Stimulated activated CD8-positive, alpha-beta memory T cell treated with anti-CD3 and anti-CD28 coated beads, Interleukin-7, amount 100 ng/mL, for 48 hours (primary cell): ENCODE results near the gene DCP2.
"Not testable (repeated sequence)": the region's sequence is repeated elsewhere in the genome, so short reads cannot be mapped to it uniquely, and the experiment has no call there.

Experiments
- DNase-seq, 2 donors: peaks; one replicate each; pipeline ENCODE4 v3.0.0-alpha.2; 2020; ENCODE audit warnings: low read depth in 1 of 2; ENCODE audit errors: extremely low read depth in 1 of 2

The DCP2 gene

DNA sequence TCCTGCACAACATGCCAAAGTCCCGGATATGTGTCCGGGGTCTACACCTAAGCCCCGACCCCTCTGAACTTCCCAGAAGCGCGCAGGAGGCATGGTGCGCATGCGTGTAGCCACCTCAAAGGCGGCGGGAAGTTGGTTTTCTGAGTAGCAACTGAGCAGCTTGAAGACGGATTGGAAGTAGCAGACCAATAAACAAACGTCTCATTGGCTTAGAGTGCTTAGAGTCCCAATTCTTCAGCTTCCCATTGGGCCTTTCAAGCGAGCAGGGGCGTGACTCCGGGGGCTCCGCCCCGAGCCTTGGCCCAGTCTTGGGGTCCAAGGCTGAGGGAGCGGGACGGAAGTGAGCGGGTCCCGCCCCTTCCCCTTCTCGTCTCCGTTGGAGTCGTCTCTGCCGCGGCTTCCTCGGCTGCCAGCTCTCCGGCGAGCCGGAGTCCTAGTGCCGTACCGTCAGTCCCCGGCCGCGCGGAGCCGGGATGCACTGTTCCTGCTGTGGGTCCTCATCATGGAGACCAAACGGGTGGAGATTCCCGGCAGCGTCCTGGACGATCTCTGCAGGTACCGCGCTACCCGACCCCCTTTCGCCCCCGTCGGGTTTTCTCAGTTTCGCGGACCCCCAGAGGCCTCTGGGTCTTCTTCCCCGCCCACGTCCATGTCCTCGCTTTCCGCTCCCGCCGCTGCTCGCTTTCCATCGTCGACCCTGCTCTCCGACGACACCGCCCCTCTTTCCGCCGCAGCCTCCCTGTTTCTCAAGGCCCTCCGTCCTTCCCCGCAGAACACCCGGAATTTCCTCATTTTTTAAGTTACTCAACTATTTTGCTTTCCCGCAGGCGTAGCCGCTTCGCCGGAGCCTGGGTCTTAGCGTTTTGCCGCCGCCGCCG is at the start of gene DCP2:
Gene DCP2 (plus strand): TSS at position 367 of the 878 bp plus-strand sequence. CDS start 136 bp downstream, at position 503.
- DNase-seq: peak; percentile 92 to 96

DNA sequence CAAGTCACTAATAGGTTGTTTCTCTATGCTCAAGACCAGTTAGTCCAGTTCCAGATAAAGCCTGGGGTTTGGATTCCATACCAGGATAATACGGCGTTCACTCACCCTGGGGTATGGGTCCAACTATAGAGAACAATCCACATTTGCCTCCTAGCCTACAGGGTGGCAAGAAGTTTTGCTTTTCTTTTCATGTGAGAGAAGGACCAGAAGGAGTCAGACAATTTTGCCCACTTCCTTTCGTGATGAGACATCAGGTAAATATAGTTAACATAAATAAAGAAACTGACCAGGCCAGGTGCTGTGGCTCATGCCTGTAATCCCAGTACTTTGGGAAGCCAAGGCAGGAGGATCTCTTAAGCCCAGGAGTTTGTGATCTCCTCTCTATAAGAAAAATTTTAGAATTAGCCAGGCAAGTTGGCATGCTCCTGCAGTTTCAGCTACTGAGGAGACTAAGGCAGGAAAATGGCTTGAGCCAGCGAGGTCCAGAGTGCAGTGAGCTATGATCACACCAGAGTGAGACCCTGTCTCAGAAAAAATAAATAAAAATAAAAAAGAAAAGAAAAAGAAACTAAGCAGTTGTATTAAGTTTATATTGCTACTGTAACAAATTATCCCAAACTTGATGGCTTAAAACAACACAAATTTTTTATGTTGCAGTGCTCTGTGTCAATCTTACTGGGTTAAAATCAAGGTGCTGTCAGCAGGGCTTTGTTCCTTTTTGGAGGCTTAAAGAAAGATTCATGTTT is 47.1 kb upstream of the DCP2 start:
- no peak for DNase-seq

DNA sequence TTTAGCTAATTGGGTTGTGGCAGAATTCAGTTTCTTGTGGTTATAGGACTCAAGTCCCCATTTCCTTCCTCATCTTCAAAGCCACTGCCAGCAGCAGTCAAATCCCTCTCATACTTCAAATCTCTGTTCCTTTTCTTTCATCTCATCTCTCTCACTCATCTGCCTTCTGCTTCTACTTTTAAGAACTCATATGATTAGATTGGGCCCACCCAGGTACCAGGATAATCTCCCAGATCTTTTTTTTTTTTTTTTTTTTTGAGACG is 46.6 kb upstream of the DCP2 start:
- no peak for DNase-seq

DNA sequence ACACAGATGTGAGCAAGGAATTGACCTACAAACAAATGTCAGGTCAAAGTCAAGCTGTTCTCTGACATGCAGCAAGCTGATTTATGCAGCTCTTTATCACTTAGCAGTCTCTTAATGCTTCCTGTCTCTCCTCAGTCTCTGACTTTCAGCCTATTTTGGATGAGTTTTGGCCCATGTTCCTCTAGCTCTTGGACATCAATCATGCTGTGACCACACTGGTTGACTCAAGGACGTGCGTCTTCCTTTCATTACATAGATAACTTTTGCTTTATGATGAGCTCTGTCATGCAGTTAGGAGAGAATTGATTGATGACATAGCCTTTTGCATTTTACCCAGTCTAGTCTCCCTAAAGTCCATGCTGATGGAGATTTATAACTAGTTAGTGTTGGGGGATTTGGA is 45.1 kb upstream of the DCP2 start:
- no peak for DNase-seq

DNA sequence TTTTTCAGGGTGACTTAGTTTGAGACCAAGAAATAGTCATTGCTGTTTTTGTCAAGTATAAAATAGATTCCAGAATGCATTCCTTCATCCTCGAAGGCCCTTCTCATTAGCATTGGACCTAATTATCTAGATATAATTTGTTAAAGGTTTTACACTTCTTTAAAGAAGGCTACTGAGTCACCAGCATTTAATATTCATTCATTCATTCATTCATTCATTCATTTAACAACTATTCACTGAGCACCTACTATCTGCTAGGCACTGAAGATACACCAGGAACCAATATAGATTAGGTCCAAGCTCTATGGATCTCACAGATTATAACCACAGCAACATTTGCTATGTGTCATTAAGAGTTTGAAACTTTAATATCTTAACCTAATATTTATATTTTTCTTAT is 43.5 kb upstream of the DCP2 start:
- no peak for DNase-seq

DNA sequence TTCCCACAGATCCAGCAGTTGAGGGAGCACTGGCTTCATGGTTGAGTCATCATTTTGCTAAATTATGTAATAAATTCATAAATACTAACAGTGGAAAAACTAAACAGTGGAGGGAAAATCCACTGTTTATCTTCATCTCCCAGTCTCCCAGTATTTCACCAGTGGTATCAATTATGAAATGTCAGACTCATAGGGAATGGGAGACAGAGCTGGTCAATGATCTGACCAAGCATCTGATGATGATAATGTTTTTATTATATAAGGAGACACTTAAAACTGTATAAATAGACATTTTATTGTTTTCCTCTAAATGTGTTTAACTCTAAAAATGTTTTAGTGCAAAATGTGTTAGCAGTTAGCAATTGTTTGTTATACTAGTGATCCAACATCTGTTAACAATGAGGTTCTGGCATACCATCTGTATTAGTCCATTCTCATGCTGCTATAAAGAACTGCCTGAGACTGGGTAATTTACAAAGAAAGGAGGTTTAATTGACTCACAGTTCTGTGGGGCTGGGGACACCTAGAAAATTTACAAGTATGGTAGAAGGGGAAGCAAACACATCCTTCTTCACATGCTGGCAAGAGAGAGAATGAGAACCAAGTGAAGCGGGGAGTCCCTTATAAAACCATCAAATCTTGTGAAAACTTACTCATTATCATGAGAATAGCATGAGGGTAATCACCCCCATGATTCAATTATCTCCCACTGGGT is 42.8 kb upstream of the DCP2 start:
- no peak for DNase-seq

DNA sequence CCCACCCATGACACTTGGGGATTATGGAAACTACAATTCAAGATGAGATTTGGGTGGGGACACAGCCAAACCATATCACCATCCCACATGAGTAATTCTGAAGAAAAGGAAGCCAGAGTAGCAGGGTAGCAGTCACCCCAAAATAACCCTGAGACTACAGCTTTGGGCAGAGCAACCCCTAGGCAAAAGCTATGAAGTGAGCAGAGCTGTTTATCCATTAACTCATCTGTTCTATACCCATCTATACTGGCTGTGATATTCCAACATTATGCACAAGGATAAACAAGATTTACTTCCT is 42.3 kb upstream of the DCP2 start:
- DNase-seq: no peak

DNA sequence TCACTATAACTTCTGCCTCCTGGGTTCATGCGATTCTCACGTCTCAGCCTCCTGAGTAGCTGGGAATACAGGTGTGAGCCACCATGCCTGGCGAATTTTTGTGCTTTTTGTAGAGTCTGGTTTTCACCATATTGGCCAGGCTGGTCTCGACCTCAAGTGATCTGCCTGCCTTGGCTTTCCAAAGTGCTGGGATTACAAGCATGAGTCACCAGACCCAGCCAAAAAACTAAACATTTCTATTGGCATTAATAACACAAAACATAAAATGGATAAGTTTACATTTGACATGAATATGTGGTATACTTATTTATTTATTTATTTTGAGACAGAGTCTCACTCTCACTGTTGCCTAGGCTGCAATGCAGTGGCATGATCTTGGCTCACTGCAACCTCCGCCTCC is 40.9 kb upstream of the DCP2 start:
- no peak for DNase-seq

DNA sequence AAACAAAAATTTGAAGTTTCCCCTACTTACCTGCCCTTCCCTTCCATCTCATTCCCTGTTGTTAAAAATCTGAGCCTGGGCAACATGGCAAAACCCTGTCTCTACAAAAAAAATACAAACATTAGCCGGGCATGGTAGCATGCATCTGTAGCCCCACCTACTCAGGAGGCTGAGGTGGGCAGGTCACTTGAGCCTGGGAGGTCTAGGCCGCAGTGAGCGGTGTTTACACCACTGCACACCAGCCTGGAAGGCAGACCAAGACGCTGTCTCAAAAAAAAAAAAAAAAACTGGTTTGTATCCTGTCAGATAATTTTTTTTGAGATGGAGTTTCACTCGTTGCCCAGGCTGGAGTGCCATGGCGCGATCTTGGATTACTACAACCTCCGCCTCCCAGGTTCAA is 38.3 kb upstream of the DCP2 start:
- no peak for DNase-seq

DNA sequence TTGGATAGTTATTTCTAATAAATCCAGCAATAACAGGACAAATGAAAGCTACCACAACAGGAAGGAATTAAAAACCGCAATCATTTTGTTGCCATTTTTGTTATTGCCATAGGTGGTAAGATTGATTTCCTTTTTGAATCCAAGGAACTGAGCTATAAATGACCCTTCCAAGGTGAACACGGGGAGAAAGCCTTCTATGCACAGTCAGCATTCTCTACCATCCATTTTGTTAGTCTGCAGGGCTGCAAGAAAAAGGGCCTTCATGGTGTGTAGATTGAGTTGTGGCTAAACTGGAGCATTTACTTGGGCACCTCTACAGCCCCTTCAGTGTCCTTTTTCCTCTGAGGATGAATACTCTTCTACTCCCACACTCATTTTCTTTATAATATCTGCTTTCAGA is 35.9 kb upstream of the DCP2 start:
- DNase-seq: no peak

DNA sequence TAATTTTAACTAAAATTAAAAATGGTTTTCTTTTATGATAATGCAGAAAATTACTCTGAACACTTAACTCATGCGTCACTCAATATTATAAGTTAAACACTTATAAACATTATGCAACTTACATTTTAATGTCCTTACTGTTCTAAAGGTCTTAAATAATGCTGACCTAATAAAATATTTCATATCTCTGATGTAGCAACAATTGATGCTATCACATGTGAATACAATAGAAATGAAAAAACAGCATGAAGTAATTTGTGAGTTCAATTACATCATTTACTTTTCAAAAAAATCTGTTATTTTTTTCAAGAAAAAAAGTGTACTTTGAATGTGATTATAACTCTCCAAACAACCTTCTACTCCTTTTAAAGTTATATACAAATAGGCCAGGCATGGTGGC is 28.1 kb upstream of the DCP2 start:
- DNase-seq: no peak

DNA sequence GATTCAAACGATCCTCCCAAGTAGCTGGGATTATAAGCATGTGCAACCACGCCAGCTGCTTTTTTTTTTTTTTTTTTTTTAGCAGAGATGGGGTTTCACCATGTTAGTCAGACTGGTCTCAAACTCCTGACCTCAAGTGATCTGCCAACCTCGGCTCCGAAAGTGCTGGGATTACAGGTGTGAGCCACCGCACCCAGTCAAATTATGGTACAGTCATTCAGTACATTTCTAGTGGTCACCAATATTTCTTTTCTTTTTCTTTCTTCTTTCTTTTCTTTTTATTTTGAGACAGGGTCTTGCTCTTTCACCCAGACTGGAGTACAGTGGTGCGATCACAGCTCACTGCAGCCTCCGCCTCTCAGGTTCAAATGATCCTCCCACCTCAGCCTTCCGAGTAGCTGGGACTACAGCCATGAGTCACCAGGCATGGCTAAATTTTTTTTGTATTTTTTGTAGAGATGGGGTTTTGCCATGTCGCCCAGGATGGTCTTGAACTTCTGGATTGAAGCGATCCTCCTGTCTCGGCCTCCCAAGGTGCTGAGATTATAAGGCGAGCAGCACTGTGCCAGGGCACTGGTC is 25.4 kb upstream of the DCP2 start:
- peak in 1 of 2 donors; percentile 50 for DNase-seq

DNA sequence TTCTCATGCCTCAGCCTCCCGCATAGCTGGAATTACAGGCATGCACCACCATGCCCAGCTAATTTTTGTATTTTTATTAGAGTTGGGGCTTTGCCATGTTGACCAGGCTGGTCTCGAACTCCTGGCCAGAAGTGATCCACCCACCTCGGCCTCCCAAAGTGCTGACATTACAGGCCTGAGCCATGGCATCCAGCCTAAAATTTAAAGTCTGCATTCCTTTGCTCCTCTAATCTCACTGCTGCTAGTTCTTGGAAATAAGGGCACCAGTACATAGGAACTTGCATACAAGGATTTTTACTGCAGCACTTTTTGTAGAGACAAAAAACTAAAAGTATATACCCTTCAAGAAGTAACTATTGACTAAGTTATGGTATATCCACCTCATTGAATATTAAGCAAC is 20.0 kb upstream of the DCP2 start:
- no peak for DNase-seq

DNA sequence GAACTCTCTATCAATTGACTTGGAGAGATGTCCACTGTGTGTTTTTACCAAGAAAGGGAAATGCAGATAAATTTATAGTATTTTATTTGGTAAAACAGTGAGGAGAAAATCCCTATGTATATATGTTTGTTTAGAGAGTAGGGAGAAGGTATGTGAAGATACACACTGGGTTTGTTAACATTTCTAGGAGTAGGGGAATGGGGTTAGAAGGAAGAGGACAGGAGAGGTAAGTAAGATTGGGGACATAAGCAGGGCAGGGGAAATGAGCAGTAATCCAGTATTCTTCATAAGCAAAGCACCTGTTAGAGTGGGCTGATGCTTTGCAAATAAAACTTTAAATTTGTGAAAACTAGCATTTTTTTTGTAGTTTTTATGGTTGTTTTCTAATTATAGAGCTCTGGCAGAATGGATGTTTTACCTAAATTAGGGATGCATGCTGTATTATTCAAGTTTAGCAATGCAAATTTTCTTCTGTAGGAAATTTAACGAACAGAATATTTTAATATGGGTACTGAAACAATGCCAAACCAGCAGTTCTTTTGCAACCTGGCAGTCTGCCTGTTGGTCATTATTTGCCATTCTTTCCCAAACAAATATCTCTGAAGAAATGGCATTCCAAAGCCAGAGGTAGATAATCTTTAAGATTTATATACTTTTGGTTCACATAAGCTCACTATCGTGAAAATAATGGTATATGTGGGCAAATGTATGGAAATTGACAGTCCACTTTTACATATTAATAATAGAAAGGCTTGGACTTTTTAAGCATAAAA is 19.4 kb upstream of the DCP2 start:
- DNase-seq: no peak

DNA sequence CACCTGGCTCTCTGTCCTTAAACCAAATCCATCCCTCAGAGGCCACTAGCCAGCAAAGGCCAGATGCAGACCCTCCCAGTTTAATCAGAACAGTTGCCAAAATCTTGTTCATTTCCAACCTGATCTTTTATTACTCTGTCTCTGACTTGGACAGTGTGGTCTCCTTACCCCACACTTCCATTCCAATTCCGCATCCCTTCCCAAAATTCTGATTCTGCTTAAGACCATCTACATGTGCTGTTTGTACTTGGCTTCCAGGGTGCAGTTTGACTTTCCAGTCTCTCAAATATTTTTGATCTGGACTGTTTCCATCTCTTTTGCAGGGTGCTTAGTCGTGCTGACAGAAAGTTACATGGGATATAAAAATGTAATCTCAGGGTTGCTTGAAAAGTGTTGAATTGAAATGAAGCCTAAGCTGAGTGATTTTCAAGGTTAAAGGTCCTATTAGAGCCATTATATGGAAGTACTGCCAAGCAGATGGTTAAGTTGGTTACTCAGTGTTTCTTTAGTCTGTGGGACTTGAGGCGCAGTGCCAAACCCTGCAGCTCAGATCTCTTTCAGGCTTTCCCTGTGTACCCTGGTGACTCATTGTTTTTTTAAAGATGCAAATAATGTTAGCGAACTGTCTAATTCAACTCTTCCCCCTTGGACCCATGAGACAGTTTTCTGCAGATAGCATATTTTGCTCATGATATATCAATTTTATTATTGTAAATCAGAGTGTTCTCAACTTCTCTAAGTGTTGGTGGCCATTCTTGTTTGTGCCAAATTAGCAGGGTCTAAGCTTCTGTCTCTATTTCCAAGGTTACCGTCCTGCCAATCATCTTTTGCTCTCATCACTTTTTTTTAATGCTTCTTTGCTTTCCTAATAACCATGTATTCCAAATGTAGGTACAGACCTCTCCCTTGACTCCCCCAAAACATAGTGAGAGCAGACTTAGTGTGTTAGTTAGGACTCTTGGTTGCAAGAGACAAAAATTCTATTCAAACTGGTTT is 18.2 kb upstream of the DCP2 start:
- no peak for DNase-seq

DNA sequence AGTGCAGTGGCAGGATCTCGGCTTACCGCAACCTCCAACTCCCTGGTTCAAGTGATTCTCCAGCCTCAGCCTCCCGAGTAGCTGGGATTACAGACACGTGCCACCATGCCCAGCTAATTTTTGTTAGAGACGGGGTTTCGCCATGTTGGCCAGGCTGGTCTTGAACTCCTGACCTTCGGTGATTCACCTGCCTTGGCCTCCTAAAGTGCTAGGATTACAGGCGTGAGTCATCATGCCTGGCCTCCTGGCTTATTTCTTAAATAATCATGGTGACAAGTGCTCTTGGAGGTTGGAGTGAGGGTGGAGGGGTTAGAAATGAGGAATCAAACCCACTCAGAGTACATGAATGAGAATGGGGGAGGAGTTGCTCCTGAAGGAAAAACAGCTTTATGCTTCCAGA is 16.7 kb upstream of the DCP2 start:
- not testable (repeated sequence) for DNase-seq

DNA sequence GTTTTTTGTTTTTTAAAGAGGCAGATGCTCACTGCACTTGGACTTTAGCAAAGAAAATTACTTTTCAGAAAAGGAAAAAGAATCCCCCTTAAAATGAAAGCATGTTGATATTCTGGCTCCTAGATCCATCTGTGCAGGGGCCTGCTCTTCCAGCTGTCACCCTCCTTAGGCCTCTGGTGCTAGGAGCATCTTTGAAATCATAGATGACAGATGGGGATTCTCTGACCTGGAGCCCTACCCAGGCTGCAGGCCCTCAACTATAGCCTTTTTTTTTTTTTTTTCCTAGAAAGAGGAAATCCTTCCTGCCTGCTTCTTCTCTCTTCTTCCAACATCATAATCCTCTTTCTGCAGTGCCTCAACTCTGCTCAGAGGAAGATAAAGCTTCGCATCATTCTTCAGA is 16.3 kb upstream of the DCP2 start:
- DNase-seq: no peak

DNA sequence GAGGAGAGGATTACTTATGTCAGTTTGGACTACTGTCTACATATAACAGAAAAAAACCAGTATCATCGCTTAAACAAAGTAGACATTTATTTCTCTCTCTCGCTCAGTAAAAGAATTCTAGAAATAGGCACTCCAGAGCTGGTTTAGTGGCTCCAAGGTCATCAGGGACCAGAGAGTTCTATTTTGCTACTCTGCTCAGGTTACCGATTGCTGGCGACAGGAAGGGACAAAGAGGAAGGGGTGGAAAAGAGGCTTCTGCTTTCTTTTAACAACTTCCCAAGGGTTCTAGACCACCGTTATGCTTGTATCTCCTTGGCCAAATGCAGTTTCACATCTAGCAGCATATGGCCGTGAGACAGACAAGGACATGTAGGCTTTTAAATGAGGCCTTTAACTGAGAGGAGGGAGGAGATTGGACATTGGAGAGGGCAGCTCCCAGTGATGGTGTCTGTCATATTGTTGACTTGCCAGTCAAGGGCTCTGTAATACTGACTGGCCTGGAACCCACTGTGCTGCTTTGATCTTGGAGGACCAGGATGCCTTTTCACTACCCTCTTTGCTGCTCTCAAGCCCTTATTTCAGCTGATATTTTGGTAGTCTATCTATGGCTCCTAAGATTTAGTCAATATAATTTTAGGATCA is 15.6 kb upstream of the DCP2 start:
- no peak for DNase-seq

DNA sequence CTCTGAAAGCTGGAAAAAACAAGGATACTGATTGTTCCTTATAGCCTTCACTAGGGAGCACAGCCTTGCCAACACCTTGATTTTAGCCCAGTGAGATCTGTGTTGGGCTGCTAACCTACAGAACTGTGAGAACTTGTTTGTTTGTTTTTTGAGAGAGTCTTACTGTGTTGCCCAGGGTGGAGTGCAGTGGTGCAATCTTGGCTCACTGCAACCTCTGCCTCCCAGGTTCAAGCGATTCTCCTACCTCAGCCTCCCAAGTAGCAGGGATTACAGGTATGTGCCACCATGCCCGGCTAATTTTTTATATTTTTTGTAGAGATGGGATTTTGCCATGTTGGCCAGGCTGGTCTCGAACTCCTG is 13.2 kb upstream of the DCP2 start:
- not testable (repeated sequence) for DNase-seq
